Right renal pelvis (tissue), 4 donors: Measurements from ENCODE around the gene CANX. TPM values are rescaled to one million over a fixed set of nuclear protein-coding genes. Genes with fewer than 3 reads are reported as not detected.
A peak's percentile ranks its signal among the peaks of the same experiment; 100 is the strongest.

Experiments
- DNase-seq, 4 donors: peaks; one replicate each; pipeline ENCODE4 v3.0.0-alpha.2; 2013; ENCODE audit warnings: low read depth in 4 of 4, low spot score in 3 of 4, missing footprints in 1 of 4
- polyA plus RNA-seq, 4 donors: library from polyadenylated mRNA; unstranded; fragments of 120-200 nt; gene quantifications; one replicate each; pipeline ENCODE4 v1.2.1, GENCODE V29; 2013; ENCODE audit not compliant: insufficient read length in 4 of 4

CANX gene
- polyA plus RNA-seq, 4 donors: 522 to 659 (median 612) TPM

- no peak for DNase-seq
Observed at GRCh38 chr5:179749857-179750508, 51.2 kb downstream of the CANX start.

- no peak for DNase-seq
Observed at GRCh38 chr5:179753971-179754370, 55.2 kb downstream of the CANX start.

- DNase-seq: no peak
Observed at GRCh38 chr5:179755022-179755421, 56.3 kb downstream of the CANX start.

- no peak for DNase-seq
Observed at GRCh38 chr5:179758955-179759354, 60.2 kb downstream of the CANX start.

- no peak for DNase-seq
Observed at GRCh38 chr5:179759581-179760551, 61.1 kb downstream of the CANX start.

GRCh38 chr5:179762079-179762780 is 63.5 kb downstream of the CANX start:
- no peak for DNase-seq

- DNase-seq: no peak
Observed at GRCh38 chr5:179762781-179763176, 64.0 kb downstream of the CANX start.

GRCh38 chr5:179763215-179763945 is 64.6 kb downstream of the CANX start:
- peak; percentile 55 to 69 (median 61) for DNase-seq

GRCh38 chr5:179764056-179764455 is 65.3 kb downstream of the CANX start:
- DNase-seq: no peak

- DNase-seq: no peak
Observed at GRCh38 chr5:179765400-179765799, 66.6 kb downstream of the CANX start.

GRCh38 chr5:179766021-179766725 is 67.4 kb downstream of the CANX start:
- no peak for DNase-seq

GRCh38 chr5:179766726-179767455 is 68.1 kb downstream of the CANX start:
- DNase-seq: no peak

- DNase-seq: no peak
Observed at GRCh38 chr5:179767496-179768100, 68.8 kb downstream of the CANX start.

GRCh38 chr5:179768326-179769085 is 69.7 kb downstream of the CANX start:
- no peak for DNase-seq

GRCh38 chr5:179769271-179769670 is 70.5 kb downstream of the CANX start:
- no peak for DNase-seq

GRCh38 chr5:179769796-179770195 is 71.0 kb downstream of the CANX start:
- DNase-seq: no peak

GRCh38 chr5:179771311-179771895 is 72.6 kb downstream of the CANX start:
- no peak for DNase-seq

GRCh38 chr5:179772351-179772750 is 73.6 kb downstream of the CANX start:
- no peak for DNase-seq
